ENCODE data around the gene CCDC174.

CCDC174 gene

DNA sequence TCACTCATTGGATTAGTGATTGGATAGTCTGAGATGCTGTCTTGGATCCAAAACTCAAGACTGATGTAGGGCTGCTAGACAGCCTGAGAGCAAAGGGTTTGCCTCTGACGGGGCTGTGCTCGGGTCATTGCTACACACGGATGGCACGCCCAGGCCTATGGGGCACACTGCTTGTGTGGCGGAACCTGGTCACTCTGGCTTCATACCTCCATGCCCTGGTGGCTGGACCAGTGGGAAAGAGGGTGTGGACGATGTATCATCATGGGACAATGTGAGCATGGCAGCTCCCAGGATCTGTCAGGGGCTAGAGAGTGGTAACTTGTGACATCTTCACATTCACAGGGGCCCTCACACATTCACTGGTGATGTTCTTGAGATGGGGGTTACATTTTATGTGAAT is 18.1 kb upstream of the CCDC174 start:
- no peak overlapping the region for H3K4me3 ChIP-seq (ENCODE audit: low read depth, low read length)
- TF ChIP-seq MYC (IDR thresholded peaks at IDR 0.05; ENCODE audit: low read depth, low read length) (no peak), POLR2A (IDR thresholded peaks at IDR 0.05; ENCODE audit: extremely low read depth, insufficient read length) (no peak)
- TF ChIP-seq, protein P1, sequence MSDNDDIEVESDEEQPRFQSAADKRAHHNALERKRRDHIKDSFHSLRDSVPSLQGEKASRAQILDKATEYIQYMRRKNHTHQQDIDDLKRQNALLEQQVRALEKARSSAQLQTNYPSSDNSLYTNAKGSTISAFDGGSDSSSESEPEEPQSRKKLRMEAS (IDR thresholded peaks at IDR 0.05; ENCODE audit: low read depth, low read length): no peak
- TF ChIP-seq, protein P2, sequence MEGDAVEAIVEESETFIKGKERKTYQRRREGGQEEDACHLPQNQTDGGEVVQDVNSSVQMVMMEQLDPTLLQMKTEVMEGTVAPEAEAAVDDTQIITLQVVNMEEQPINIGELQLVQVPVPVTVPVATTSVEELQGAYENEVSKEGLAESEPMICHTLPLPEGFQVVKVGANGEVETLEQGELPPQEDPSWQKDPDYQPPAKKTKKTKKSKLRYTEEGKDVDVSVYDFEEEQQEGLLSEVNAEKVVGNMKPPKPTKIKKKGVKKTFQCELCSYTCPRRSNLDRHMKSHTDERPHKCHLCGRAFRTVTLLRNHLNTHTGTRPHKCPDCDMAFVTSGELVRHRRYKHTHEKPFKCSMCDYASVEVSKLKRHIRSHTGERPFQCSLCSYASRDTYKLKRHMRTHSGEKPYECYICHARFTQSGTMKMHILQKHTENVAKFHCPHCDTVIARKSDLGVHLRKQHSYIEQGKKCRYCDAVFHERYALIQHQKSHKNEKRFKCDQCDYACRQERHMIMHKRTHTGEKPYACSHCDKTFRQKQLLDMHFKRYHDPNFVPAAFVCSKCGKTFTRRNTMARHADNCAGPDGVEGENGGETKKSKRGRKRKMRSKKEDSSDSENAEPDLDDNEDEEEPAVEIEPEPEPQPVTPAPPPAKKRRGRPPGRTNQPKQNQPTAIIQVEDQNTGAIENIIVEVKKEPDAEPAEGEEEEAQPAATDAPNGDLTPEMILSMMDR (IDR thresholded peaks at IDR 0.05; ENCODE audit: low read depth, low read length): no peak
- DNase-seq (ENCODE audit: low read depth): no peak

DNA sequence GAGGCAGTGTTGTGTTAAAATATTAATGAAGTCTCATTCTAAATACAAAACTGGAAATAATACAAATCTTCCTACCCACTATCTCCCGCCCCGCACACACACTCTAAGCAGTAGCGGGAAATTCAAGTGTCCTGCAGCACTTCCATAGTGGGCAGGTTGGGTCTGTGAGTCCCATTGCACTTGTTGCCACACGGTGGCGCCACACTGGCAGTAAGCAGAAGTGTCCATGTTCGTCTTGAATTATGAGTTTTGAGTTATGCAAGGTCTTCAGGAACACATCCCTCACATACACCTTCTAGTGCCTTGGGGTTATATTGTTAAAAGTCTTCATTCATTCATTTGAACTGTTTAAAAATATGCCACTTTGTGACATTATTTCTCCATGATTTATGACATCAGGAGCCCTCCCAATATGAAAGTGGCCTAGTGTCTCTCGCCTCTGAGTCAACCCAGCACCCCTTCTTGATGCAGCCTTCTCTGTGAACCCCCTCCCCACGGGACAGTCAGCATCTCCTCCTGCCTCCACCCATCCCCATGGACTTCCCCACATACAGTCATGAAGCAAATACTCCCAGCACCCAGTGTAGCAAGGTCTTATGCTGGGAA is 17.6 kb upstream of the CCDC174 start:
- no peak overlapping the region for H3K4me3 ChIP-seq (ENCODE audit: low read depth, low read length)
- TF ChIP-seq, protein P2 (IDR thresholded peaks at IDR 0.05; ENCODE audit: low read depth, low read length): peak; percentile 80
- TF ChIP-seq, protein P1 (IDR thresholded peaks at IDR 0.05; ENCODE audit: low read depth, low read length): no peak
- DNase-seq (ENCODE audit: low read depth): peak; percentile 87

DNA sequence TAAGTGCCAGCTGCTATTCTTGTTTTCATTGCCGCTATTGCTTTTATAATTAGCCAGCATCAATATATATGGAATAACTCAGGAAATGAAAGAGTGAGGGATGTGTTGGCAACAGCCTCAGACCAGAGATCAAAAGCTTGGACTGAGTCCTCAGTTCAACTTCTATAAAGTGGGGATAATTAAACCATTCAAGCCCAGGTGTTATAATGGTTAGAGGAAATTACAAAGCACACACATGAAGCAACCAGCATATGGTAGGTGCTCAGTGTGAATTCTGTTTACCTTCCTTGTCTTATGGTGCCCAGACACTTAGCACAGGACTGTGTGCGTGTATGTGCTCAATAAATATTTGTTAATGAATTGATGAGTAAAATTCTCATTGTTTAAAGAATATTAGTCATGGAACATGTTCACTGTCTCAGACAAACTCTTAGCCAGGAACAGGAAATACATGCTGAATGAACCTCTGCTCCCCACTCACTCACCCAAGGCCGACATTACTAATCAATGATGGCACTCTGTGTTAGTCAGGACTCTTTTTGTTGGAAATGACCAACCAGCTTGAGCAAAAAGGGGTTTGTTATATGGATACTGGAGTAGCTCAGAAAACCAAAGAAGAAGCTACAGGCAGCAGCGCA is 16.7 kb upstream of the CCDC174 start:
- no peak for DNase-seq (ENCODE audit: low read depth)
- no peak overlapping the region for H3K4me3 ChIP-seq (ENCODE audit: low read depth, low read length)
- TF ChIP-seq MYC (IDR thresholded peaks at IDR 0.05; ENCODE audit: low read depth, low read length): no peak
- TF ChIP-seq, protein P2 (IDR thresholded peaks at IDR 0.05; ENCODE audit: low read depth, low read length): no peak
- no peak for TF ChIP-seq POLR2A (IDR thresholded peaks at IDR 0.05; ENCODE audit: extremely low read depth, insufficient read length)

DNA sequence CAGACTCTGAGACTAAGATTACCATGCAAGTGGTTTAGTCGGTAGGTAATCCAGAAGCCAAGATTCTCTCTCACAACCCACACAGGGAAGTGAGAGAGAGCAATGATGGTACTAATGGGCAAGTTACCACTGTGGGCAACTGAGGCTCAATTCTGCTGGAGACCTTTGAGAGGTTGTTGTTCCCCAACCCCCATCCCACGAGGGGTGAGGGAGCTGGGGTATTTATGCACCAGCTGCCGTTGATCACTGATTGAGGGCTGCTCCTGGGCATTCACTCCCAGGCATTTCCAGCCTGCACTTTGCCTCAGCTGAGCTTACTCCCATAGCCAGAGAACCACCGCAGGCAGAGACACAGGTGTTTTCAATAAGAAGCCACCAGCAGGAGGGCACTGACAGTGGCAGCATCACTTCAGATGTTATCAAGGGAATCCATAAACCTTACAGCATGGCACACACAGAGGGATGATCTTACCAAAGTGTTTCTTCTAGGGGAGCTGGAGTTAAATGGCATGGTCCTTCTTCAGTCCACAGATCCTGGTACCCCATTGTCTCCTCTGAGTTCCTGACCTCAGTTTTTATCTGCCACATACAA is 15.0 kb upstream of the CCDC174 start:
- TF ChIP-seq MYC (IDR thresholded peaks at IDR 0.05; ENCODE audit: low read depth, low read length): no peak
- TF ChIP-seq, protein P2 (IDR thresholded peaks at IDR 0.05; ENCODE audit: low read depth, low read length): no peak
- TF ChIP-seq, protein P1 (IDR thresholded peaks at IDR 0.05; ENCODE audit: low read depth, low read length): no peak
- no peak for TF ChIP-seq POLR2A (IDR thresholded peaks at IDR 0.05; ENCODE audit: extremely low read depth, insufficient read length)
- no peak overlapping the region for H3K4me3 ChIP-seq (ENCODE audit: low read depth, low read length)
- DNase-seq (ENCODE audit: low read depth): no peak

DNA sequence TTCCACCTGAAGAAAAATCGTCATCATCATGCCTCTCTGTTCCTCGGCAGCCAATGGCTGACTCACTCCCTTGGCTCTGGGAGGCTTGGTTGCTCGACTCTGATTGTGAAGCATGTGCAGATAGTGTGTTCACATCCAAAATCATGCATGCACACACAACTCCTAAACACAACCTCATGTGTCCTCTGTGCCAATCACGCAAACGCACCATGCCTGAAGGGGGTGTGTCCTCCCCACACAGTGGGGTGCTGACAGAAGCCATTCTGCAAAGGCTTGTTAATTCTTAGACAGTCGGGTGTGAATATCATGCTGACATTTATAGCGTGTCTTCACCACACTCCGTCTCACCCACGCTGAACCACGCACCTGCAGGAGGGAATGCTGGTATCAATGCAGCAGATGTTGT is 11.4 kb upstream of the CCDC174 start:
- no peak overlapping the region for H3K4me3 ChIP-seq (ENCODE audit: low read depth, low read length)
- TF ChIP-seq POLR2A (IDR thresholded peaks at IDR 0.05; ENCODE audit: extremely low read depth, insufficient read length): no peak
- DNase-seq (ENCODE audit: low read depth): no peak

DNA sequence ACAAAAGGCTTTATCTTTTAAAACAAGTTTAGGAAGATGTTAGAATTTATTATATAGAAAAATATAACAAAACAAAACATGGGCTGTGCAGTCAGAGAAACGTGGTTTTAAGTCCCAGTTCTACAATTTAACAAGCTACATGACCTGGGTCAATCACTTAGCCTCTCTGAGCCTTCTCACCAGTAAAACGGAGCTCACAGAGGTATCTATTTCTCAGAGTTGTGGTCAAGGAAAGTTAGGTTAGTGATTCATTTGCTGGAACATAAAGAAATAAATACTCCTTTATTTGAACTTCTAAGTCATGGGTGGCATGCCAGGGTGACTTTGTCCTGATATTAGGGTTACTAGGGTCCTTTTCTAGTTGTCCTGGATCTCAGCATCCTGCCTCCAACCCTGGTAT is 10.8 kb upstream of the CCDC174 start:
- DNase-seq (ENCODE audit: low read depth): no peak
- TF ChIP-seq, protein P2 (IDR thresholded peaks at IDR 0.05; ENCODE audit: low read depth, low read length): no peak
- TF ChIP-seq POLR2A (IDR thresholded peaks at IDR 0.05; ENCODE audit: extremely low read depth, insufficient read length) (no peak), MYC (IDR thresholded peaks at IDR 0.05; ENCODE audit: low read depth, low read length) (no peak)
- TF ChIP-seq, protein P1 (IDR thresholded peaks at IDR 0.05; ENCODE audit: low read depth, low read length): no peak

More for the DNA sequence above, 10.8 kb upstream of the CCDC174 start:
- H3K4me3 ChIP-seq (ENCODE audit: low read depth, low read length): no peak overlapping the region
